Endothelial cell of umbilical vein (primary cell): ENCODE results near the gene SRGAP1.

Experiments
- CTCF ChIP-seq, 2 donors: IDR thresholded peaks; 1 replicate in 1 of 2; 2 replicates in 1 of 2; pipeline ENCODE4 v1.5.1; 2011; ENCODE audit warnings: low read length in 2 of 2, mild to moderate bottlenecking in 2 of 2, moderate library complexity in 2 of 2, control low read depth in 1 of 2, inconsistent platforms in 1 of 2, low read depth in 1 of 2; ENCODE audit not compliant: insufficient read depth in 1 of 2; ENCODE audit errors: extremely low read depth in 1 of 2
- POLR2AphosphoS5 ChIP-seq: IDR thresholded peaks from 2 replicates; pipeline ENCODE4 v1.6.1; 2012; ENCODE audit warnings: low read depth, mild to moderate bottlenecking, control low read depth, low read length, moderate library complexity; ENCODE audit not compliant: insufficient read depth

DNA sequence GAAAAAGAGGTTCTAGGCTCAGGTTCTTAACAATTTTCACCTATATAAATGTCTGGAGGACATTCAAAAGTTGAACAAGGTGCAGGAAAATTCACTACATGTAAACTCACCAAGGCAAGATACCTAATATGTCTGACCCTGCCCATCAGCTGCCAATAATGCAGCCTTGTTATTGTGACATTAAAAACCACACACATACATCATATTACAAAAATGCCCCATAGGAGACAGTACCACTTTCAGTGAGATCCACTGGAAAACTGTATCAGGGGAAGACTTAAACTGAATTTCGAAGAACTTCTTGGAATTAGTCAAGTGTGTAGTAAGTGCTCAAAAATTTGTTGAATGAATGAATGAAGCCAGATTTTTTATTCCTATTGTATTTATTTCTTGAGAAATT lies 294.5 kb downstream of the SRGAP1 start:
- TF ChIP-seq CTCF (IDR thresholded peaks at IDR 0.05; ENCODE audit: extremely low read depth in 1 of 2, insufficient read depth in 1 of 2, low read depth in 1 of 2, low read length in 2 of 2) = no peak
- no peak for TF ChIP-seq POLR2AphosphoS5
